SU-DHL-6 (cell line): Measurements from ENCODE around the gene FAAH.

Experiments
- CTCF ChIP-seq: fragments of 200-600 bp; sonication (generic); IDR thresholded peaks from one replicate; pipeline ENCODE4 v1.5.1; 2017; ENCODE audit warnings: antibody characterized with exemption, mild to moderate bottlenecking, low read length, moderate library complexity; ENCODE audit not compliant: insufficient read depth, poor library complexity, severe bottlenecking
- EZH2phosphoT487 ChIP-seq: fragments of 200-600 bp; sonication (generic), shearing (Covaris generic); conservative IDR thresholded peaks from 2 replicates; pipeline ENCODE4 v1.6.1; 2018; ENCODE audit warnings: mild to moderate bottlenecking, antibody characterized with exemption, low read length, moderate library complexity, mixed read lengths

- TF ChIP-seq CTCF, result no peak
- no peak for TF ChIP-seq EZH2phosphoT487
These were observed 14.9 kb downstream of the FAAH start for GRCh38 chr1:46409063-46409372.
